B cell (primary cell): ENCODE results near the gene ACSL1. TPM values are rescaled to one million over a fixed set of nuclear protein-coding genes. Genes with fewer than 3 reads are reported as not detected.

Source experiments
- ATAC-seq: fragments of 200-7000 bp; cut with Tn5 transposase; one replicate; pipeline ENCODE4 v1.10.0; 2021; ENCODE audit warnings: low read depth, mild to moderate bottlenecking, moderate number of reproducible peaks, moderate library complexity
- CTCF ChIA-PET: fragments of 350-600 bp; sonication (Branson Sonifier 250); formaldehyde crosslinking; loops from one replicate; lab custom pipeline; 2021; ENCODE audit warnings: antibody characterized with exemption, inconsistent platforms; lab: Charles Lee
- POLR2A ChIA-PET: fragments of 350-600 bp; sonication (Branson Sonifier 250); formaldehyde crosslinking; loops from one replicate; lab custom pipeline; 2021; ENCODE audit warnings: antibody characterized with exemption; lab: Charles Lee
- DNase-seq: peaks from one replicate; pipeline ENCODE4 v3.0.0; 2013
- H2AFZ ChIP-seq: 2 replicates; pipeline ENCODE4 v1.6.1; 2012; ENCODE audit warnings: mild to moderate bottlenecking, low read depth, low read length; ENCODE audit not compliant: insufficient read depth, poor library complexity, severe bottlenecking
- H3K27ac ChIP-seq, 2 donors: 1 replicate in 1 of 2; 2 replicates in 1 of 2; pipeline ENCODE4 v1.5.1; 2012 to 2013; ENCODE audit warnings: low read length in 2 of 2, mild to moderate bottlenecking in 2 of 2, moderate library complexity in 1 of 2
- H3K27me3 ChIP-seq, 4 experiments: fragments of 200-600 bp in 1 of 4; sonication (generic) in 1 of 4; replicated peaks in 1 of 4; 1 replicate in 2 of 4; 2 replicates in 2 of 4; pipeline versions ENCODE4 v1.6.1 to v1.7.0; 2013 to 2016; ENCODE audit warnings: low read length in 3 of 4, mild to moderate bottlenecking in 2 of 4, mixed read lengths in 1 of 4, moderate library complexity in 1 of 4; ENCODE audit not compliant: insufficient read depth in 4 of 4, control insufficient read depth in 3 of 4; ENCODE audit errors: control extremely low read depth in 1 of 4
- H3K36me3 ChIP-seq, 2 experiments: replicated peaks in 1 of 2; 1 replicate in 1 of 2; 2 replicates in 1 of 2; pipeline versions ENCODE4 v1.6.1 to v1.7.1; 2013; ENCODE audit warnings: low read length in 1 of 2; ENCODE audit not compliant: insufficient read depth in 2 of 2, control insufficient read depth in 1 of 2; ENCODE audit errors: control extremely low read depth in 1 of 2, extremely low read depth in 1 of 2
- H3K4me1 ChIP-seq, 2 donors: fragments of 200-600 bp in 1 of 2; sonication (generic) in 1 of 2; 1 replicate in 1 of 2; 2 replicates in 1 of 2; pipeline versions ENCODE4 v1.5.1 to v1.6.1; 2013 to 2017; ENCODE audit warnings: low read length in 2 of 2; ENCODE audit not compliant: control insufficient read depth in 2 of 2, insufficient read depth in 2 of 2
- H3K4me2 ChIP-seq: replicated peaks from 2 replicates; pipeline ENCODE3; 2012; ENCODE audit warnings: mild to moderate bottlenecking, low read depth, low read length; ENCODE audit not compliant: poor library complexity, severe bottlenecking
- H3K4me3 ChIP-seq, 5 experiments: fragments of 200-600 bp in 1 of 5; sonication (generic) in 1 of 5; 1 replicate in 3 of 5; 2 replicates in 2 of 5; pipeline versions ENCODE4 v1.5.1 to v1.7.0; 2011 to 2016; ENCODE audit warnings: low read length in 4 of 5, mild to moderate bottlenecking in 4 of 5, low read depth in 2 of 5, control low read depth in 1 of 5, moderate library complexity in 1 of 5; ENCODE audit not compliant: insufficient read depth in 1 of 5; ENCODE audit errors: control extremely low read depth in 1 of 5, extremely low read depth in 1 of 5
- H3K79me2 ChIP-seq: fragments of 200-600 bp; sonication (generic); one replicate; pipeline ENCODE4 v1.6.0; 2016; ENCODE audit warnings: low read length; ENCODE audit not compliant: control insufficient read depth, insufficient read depth
- H3K9ac ChIP-seq: fragments of 200-600 bp; sonication (generic); 2 replicates; pipeline ENCODE4 v1.6.1; 2017; ENCODE audit warnings: mild to moderate bottlenecking, low read length, moderate library complexity
- H3K9me3 ChIP-seq, 3 donors: one replicate each; pipeline versions ENCODE4 v1.6.1 to v1.7.1; 2013; ENCODE audit warnings: low read length in 2 of 3; ENCODE audit not compliant: control insufficient read depth in 2 of 3, insufficient read depth in 1 of 3; ENCODE audit errors: control extremely low read depth in 1 of 3
- H4K20me1 ChIP-seq: 2 replicates; pipeline ENCODE4 v1.6.0; 2012; ENCODE audit warnings: mild to moderate bottlenecking, low read length; ENCODE audit not compliant: insufficient read depth, control insufficient read depth, poor library complexity, severe bottlenecking
- H3K27ac Mint-ChIP-seq: one replicate; pipeline ENCODE4 v1.8.0; 2021; ENCODE audit warnings: mixed read lengths
- H3K27me3 Mint-ChIP-seq: one replicate; pipeline ENCODE4 v1.8.0; 2021; ENCODE audit warnings: mixed read lengths
- H3K4me1 Mint-ChIP-seq: one replicate; pipeline ENCODE4 v1.8.0; 2021; ENCODE audit warnings: mixed read lengths
- H3K4me3 Mint-ChIP-seq: one replicate; pipeline ENCODE4 v1.8.0; 2021; ENCODE audit warnings: mixed read lengths
- H3K9me3 Mint-ChIP-seq: one replicate; pipeline ENCODE4 v1.8.0; 2022; ENCODE audit warnings: mixed read lengths; ENCODE audit not compliant: insufficient read depth
- CTCF ChIP-seq: fragments of 200-600 bp; IDR thresholded peaks from one replicate; pipeline ENCODE4 v1.8.0; 2022; ENCODE audit warnings: antibody characterized with exemption, mild to moderate bottlenecking
- EZH2 ChIP-seq: IDR thresholded peaks from 2 replicates; pipeline ENCODE4 v1.6.1; 2012; ENCODE audit warnings: borderline replicate concordance, low read depth, mild to moderate bottlenecking, moderate library complexity, low read length; ENCODE audit not compliant: insufficient read depth, poor library complexity, severe bottlenecking
- WGBS: methylation state at CpG from one replicate; pipeline ENCODE4 v1.1.5; 2013; ENCODE audit warnings: missing lambda C conversion rate; ENCODE audit not compliant: insufficient coverage; 5-methylcytosine and 5-hydroxymethylcytosine counted together
- intact Hi-C: fragments of 100-400 bp; cut with micrococcal nuclease; formaldehyde crosslinking; loops from one replicate; pipeline ENCODE4 v1.10.0; 2022
- polyA plus RNA-seq: library from polyadenylated mRNA; depleted of rRNA; stranded (reverse); fragments of >200 nt; gene quantifications from 2 replicates; pipeline ENCODE4 v1.2.3, GENCODE V29; 2012
- total RNA-seq, 2 donors: library from RNA; stranded (reverse); fragments of 120-200 nt in 1 of 2; gene quantifications; 1 replicate in 1 of 2; 2 replicates in 1 of 2; pipeline versions ENCODE4 v1.2.3 to v1.2.4, GENCODE V29; 2013 to 2022

Gene ACSL1
- total and polyA plus RNA-seq, 2 donors (not counting 1 experiment from before 2014, with no cell fraction given), result 6.6 to 31.8 TPM

- Histone ChIP-seq H3K9me3 (no peaks in the 10 kb centered on the region), H4K20me1 (peaks cover 29% of the 10 kb centered on the region), H3K4me2 (peak overlapping the region; percentile 58), H3K79me2 (peaks cover 78% of the 10 kb centered on the region), H3K9ac (peak overlapping the region; percentile 23), H3K27me3 (no peaks in the 10 kb centered on the region), H3K36me3 (peaks cover 0 to 3% of the 10 kb centered on the region in 2 experiments), H3K4me1 (peaks cover 40 to 51% of the 10 kb centered on the region in 2 donors), H3K4me3 (peak overlapping the region in 2 of 5 experiments; percentile 6 to 9), H3K27ac (peak overlapping the region; percentile 45 to 47), H2AFZ (peak overlapping the region; percentile 26)
- Mint-ChIP-seq H3K27me3 (no peaks in the 10 kb centered on the region), H3K27ac (peak overlapping the region; percentile 80), H3K4me1 (peaks cover 74% of the 10 kb centered on the region), H3K9me3 (no peaks in the 10 kb centered on the region), H3K4me3 (peak overlapping the region; percentile 78)
- TF ChIP-seq CTCF, result no peak
- no peak for TF ChIP-seq EZH2
- DNase-seq (peak; percentile 45), ATAC-seq (peak; percentile 65)
- 5% methylated on average over 6 of the region's 11 CpGs for WGBS
- ChIA-PET POLR2A (interaction anchor here (0.5 to 1.3 kb wide), 2 partner anchors 41 to 269 kb away, joined by 3 read pairs; no protein-coding TSS in a partner anchor), CTCF (interaction anchor here (1.0 to 1.5 kb wide), 4 partner anchors 11 to 169 kb away, joined by 3 to 5 read pairs (median 3); partner anchors contain the start of gene ACSL1)
- intact Hi-C loops, result loop anchor here (5.0 kb wide), 1 partner anchor 37 kb away; no protein-coding TSS in a partner anchor
Observed at GRCh38 chr4:184815046-184815877, 10.5 kb downstream of the ACSL1 start.
